ENCODE results near the gene RABEP1.

Gene RABEP1

DNA sequence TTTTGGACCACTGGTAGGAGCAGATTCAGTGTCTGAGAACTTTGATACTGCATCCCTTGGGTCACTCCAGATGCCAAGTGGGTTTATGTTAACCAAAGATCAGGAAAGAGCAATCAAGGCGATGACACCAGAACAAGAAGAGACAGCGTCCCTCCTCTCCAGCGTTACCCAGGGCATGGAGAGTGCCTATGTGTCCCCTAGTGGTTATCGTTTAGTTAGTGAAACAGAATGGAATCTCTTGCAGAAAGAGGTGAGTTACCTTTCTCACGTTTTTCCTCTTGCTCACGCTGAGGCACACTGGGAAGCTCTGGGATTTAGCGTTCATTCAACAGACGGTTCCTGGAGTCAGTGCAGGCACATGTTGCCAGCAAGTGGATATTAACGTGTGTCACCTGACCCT is 79.3 kb downstream of the RABEP1 start:
- no peak for DNase-seq (ENCODE audit: low read depth, low spot score)

DNA sequence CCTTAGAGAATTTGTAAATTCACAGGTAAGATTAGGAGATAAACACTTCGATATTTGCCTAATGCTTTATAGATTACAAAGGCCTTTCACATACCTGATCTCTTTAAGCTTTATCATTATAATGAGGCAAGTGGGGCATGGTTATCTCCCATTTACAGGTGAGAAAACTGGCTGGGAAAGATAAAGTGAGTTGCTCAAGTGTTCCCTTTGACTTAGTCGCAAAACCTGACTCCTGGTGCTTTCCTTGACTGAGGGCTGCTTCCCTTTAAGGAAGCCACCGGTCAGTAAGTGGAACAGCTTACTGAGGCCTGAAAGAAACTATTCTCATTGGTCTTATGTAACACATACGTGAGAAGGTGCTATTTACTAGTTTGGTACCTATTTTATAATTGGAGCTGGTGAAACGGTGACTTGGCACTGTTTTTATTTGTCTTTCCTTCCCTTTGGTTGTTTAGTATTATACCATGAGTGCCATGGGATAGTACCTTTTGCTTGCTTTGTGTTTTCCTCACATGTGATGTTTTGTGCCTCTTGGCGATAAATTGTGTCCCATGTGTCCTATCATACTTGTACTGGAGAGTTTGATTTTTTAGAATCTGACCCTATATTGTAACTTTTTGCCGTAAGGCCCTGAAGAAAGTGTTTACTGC is 80.2 kb downstream of the RABEP1 start:
- DNase-seq (ENCODE audit: low read depth, low spot score) = no peak

DNA sequence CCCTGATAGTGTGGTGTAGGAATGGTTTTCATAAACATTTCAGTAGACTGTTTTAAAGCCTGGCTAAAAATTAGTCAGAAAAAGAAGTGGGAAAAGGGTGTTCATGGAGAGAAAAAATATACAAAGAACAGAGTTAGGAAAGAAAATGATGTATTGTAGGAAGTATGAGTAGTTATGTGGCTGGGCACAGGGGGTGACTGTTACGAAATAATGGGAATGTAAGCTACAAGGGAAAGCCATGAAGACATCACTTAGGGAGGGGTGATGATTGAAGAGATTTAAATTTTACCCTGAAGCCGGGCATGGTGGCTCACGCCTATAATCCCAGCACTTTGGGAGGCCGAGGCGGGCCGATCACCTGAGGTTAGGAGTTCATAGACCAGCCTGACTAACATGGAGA is 82.1 kb downstream of the RABEP1 start:
- no peak for DNase-seq (ENCODE audit: low read depth, low spot score)

DNA sequence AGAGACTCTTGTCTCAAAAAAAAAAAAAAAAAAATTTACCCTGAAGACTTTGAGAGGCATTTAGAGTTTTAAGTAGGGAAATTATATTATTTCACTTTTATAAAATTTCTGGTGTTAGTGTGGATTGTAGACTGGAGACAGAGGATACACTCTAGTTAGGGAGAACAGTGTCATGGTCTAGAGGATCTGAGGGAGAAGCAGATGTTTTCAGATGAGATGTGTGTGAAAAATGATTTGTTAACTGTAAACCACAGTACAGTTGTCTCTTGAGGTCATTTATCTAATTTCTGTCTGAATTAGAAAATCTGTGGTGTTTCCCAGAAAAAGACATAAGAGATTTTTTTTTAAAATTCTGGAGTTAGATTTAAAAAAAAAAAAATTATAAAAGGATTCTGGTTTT is 82.6 kb downstream of the RABEP1 start:
- DNase-seq (ENCODE audit: low read depth, low spot score) = no peak

DNA sequence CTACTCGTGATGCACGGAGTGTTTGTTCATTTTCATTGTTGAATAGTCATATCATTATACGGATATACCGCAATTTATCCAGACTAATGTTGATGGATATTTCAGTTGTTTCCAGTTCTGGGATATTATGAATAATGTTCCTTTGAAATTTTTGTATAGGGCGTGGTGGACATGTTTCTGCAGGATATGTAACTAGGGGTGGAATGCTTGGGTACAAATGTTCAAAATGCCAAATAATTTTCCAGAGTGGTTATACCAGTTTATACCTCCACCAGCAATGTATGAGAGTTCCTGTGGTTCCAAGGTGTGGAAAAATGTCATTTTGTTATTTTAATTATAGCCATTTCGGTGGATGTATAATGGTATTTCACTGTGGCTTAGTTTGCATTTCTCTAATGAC is 83.7 kb downstream of the RABEP1 start:
- DNase-seq (ENCODE audit: low read depth, low spot score) = no peak

DNA sequence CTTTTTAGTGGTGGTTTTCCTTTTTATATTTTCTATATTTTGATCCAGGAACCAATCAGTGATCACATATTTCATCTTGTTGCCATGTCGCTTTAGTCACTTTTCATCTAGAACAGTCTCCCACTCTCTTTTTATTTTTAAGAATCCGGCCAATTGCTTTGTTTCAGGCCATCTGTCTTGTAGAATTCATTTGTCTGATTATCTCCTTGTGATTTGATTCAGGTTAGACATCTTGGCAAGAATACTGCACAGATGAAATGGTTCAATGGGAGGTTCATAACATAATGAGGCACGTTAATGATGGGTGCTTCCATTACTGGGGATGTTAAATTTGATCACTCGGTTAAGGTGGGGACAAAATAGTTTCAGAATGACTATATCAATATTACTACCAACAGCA is 88.3 kb downstream of the RABEP1 start:
- DNase-seq (ENCODE audit: low read depth, low spot score) = no peak

DNA sequence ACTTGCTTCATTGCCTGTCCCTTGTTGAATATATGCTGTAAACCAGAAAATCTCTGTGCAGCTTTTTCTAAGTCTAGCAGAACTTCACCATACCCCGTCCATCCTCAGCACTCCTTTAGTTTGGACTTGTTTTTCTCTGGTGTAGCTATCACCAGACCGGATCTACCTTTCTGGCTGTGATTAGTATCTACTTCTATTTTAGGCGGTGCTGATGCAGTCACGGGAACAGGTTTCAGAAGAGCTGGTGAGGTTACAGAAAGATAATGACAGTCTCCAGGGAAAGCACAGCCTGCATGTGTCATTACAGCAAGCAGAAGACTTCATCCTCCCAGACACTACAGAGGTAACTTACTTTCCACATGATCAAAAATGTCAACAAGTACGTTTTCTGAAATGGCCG is 91.0 kb downstream of the RABEP1 start:
- DNase-seq (ENCODE audit: low read depth, low spot score) = no peak

DNA sequence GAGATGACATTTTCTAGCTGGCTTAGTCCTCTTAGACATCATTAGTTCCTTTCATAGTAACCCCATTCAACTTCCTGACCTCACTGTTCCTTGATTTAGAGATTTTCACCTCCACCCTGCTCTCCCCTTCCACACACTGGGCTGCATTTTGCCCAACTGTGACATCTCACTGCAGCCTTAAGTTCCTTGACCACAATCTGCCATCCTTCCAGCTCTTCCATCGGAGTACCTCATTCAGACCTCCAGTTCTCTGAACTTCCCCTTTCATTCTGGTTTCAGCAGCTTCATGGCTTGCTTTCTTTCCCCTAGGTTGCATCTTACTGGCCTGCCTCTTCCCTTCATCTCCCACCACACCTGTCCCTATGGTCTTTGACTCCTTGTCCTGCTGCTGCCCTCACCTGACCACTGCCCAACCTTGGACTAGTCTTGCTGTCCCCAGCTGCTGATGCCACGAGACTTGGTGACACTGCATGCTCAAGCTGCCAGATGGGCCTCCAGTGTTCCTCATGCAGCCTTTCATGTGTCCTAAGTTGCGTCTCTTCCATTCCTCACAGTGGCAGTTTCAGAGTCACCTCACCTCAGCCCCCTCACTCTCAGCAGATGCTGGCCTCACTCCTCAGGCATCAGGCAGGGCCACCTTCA is 96.6 kb downstream of the RABEP1 start:
- no peak for DNase-seq (ENCODE audit: low read depth, low spot score)

DNA sequence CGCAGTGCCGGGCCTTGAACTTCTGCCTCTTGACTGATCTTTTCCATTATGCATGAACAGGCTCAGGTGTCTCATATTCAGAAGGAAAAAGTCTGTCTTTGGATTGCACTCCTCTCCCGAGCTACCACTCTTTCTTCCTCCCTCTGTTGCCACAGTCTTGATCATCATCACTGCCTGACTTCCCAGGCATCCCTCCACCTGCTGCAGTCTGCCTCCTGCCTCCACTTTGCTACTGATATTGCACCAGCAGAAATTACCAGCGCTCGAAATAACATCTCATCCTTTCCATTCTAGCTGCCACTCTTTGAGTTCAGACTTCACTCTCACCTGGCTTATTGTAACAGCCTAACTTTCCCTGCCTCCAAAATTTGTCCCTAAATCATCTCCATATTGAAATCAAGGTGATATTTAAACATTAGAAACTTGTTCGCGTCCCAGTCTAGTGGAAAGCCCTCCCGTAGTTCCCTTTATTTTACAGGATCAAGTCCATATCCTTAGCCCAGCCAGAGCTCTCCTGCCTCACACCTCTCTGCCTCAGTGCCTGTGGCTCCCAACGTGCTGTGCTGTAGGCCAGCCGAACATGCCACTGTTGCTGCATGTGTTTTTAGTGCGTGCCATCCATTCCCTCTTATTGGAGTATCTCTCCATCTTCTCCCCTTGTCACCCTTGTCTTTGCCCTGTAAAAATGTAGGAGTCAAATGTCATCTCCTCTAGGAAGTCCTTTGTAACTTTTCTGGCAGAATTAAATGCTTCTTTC is 97.4 kb downstream of the RABEP1 start:
- no peak for DNase-seq (ENCODE audit: low read depth, low spot score)

DNA sequence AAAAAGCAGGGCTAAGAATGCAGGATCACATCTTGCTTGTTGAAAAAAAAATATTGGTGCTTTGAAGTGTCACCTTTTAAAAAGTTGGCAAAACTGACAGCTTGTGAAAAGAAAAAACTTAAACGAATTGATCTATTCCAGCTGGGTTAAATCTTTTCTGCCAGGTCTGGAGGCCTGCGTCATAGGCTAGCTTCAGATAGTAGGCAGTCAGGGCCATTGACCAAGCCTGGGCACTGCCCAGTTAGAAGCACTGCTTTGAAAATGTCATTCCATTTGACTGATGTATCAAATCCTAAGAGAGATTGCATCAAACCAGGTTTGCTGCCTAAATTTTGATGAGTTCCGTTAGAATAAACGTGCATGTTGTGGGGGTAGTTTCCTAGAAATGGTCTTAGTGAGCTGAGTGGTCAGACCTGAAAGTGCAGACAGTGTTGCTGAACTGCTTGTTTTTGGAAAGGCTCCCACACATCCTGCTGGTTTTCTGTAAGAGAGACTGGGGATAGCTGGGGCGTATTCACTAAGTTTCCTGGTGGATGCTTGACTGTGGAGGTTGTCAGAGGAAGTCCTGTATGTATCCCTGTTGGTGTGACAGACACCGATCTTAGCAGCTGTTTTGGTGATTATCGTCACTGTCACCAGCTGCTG is 98.5 kb downstream of the RABEP1 start:
- DNase-seq (ENCODE audit: low read depth, low spot score) = no peak

DNA sequence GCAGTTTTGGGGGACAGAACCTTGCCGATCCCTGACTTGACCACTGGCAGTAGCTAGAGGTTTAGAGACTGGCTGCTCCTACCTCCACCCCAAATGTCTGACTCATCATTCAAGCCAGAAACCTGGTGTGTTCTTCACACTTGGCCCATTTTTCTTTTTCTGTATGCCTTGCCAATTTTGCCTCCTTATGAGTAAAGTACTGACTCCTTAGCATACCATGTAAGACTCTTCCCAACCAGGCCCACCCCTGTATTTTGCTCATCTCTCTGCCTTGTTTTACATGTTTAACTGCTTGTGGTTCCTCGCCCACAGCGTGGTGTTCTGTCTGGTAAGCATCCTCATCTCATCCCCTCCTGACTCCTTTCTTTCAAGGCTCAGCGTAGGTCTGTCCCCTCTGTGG is 99.5 kb downstream of the RABEP1 start:
- DNase-seq (ENCODE audit: low read depth, low spot score) = no peak

DNA sequence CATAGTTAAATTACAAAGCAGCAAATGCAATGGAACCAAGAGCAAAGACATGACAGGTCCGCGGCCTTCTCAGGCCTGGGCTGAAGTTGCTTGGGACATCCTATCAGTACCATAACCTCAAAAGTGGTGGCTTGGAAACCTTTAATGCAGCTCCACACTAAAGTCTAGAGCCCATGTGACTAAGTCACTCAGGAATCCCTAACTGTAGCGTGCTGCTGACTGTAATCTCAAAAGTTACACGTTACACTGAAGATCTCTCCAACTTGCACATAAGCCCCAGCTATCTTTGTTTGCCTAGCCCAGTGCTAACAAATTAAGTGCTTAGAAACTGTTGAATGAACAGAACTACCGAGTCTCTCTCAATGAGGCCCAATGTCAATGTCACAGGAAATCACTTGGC is 109.6 kb downstream of the RABEP1 start:
- no peak for DNase-seq (ENCODE audit: low read depth, low spot score)

DNA sequence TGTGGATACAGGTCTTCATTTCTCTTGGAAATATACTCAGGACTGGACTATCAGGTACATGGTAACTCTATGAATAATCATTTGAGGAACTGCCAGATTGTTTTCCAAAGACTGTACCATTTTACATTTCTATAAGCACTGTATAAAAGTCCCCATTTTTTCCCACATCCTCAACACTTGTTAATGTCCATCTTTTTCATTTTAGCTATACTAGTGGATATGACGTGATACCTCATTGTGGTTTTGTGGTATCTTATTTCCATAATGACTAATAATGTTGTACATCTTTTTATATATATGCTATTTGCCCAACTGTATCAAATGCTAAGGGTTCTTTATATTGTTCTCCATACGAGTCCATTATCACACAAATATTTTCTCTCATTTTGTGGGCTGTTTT is 114.5 kb downstream of the RABEP1 start:
- DNase-seq (ENCODE audit: low read depth, low spot score) = no peak

DNA sequence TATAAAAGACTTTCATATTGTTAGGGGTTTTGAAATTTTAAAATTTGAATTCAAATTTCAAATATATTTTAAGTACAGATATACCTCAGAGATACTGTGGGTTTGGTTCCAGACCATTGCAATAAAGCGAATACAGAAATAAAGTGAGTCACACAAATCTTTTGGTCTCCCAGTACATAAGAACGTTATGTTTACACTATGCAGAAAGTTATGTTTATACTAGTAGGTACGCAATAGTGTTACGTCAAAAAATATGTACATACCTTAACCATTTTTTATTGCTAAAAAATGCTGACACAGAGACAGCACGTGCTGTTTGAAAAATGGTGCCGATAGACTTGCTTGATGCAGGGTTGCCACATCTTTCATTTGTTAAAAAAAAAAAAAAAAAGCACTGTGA is 117.7 kb downstream of the RABEP1 start:
- no peak for DNase-seq (ENCODE audit: low read depth, low spot score)

DNA sequence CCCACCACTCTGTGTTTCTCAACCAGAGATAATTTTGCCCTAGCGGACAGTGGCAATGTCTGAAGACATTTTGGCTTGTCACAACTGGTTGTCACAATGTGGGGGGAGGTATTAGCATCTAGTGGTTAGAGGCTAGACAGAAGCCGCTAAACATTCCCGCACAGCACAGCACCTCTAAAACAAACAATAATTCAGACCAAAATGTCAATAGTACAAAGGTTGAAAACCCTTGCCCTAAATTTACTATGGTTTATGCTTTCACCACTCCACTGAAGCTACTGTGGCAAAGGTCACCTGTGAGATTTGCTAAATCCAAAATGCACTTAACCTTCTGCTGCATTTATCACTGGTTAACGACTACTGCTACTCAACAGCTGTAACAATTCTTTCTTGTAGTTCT is 123.3 kb downstream of the RABEP1 start:
- DNase-seq (ENCODE audit: low read depth, low spot score) = no peak

DNA sequence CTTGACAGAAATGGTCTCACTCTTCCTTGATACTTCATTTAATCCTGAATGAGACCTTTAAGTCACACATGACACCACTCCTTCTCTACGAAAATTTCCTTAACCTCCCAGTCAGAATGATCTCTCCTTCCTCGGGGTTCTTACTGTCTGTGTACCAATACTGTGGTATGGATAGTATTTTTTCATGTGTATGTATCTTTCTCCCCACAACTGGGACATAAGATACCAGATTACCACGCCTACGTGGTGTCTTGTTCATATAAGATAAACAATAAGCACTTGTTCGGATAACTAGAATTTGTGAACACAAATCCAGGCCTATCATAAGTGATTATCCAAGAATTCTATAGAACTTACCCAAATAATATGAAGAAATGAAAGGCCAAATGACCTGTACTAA is 126.1 kb downstream of the RABEP1 start:
- DNase-seq (ENCODE audit: low read depth, low spot score) = no peak

DNA sequence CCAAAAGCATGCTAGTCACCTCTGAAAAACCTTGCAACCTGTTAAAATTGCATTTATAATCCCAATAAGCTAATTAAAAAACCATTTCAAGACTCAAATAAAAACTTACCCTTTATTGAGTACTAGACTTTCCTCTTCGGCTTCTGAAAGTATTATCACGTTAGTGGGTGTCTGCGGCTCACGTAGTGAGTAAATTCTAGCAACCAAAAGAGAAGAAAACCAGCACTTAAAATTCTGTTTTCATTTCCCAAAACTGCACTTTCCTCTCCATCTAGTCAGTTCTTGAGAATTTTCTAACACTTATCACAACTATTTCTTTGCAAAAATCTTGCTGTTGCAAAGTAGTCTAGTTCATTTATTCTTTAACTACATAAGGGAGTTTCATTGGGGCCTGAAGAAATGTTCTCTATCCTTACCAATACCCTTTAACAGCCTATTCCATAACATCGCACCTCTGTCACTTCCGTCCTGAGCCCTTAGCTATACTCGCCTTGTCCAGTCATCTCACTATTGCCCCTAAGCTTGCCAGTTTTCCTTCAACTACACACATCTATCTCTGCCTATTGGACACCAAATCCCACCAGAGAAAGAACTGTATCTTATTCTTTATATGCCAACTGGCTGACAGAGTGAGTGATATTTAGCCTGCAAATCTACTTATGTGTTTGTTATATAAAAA is 128.6 kb downstream of the RABEP1 start:
- no peak for DNase-seq (ENCODE audit: low read depth, low spot score)

DNA sequence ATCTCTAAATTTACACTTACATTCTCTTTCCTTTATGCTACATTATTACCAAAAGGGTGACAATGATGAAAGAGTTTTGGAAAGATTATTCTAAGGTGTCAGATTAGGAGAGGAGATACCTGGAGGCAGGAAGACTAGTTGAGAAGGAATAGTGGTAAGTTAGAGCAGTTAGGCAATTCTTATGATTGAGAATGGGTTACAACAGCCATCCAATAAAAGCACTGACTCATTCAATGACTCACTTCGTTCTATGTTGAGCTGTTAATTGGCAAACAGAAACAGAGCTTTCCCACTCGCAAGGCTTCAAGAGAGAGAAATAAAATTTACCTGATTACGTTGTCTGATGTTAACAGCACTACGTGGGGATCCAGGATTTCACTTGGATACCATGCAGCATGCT is 131.6 kb downstream of the RABEP1 start:
- DNase-seq (ENCODE audit: low read depth, low spot score) = no peak

DNA sequence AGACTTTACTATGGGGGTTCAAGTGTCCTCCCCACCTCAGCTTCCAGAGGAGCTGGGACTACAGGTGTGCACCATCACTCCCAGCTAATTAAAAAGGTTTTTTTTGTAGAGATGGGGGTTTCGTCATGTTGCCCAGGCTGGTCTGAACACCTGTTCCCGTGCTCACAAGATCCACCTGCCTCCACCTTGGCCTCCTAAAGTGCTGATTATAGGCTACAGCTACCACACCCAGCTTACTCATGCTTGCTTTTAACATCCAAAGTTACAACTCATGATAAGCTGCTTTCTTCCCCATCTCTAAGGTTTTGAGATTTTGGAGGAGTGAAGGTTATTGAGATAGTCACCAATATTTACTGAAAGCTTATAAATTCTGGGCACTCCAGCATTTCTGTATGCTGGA is 134.8 kb downstream of the RABEP1 start:
- DNase-seq (ENCODE audit: low read depth, low spot score) = no peak

DNA sequence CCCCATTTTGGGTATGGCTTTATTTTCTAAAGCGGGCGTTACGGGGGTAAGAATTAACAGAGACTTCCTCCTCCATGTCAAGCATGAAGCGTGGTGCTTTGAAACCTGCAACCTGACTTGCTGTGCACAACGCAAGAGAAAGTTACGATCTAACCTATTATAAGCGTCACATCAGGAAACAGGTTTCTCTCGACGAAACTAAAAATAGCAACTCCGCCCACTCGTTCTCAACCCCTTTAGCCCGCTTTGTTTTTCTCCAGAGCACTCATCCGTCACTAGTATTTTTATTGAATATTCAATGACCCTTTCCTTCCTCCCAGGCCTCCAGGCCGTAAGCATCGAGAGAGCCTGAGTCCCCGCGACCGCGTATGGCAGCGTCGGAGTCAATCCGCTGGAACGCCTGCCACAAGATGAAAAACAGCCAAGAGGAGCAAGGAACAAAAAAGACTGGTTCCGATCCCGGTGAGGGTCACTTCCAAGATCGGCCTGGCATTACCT is 136.8 kb downstream of the RABEP1 start:
- DNase-seq (ENCODE audit: low read depth, low spot score) = peak; percentile 60

DNA sequence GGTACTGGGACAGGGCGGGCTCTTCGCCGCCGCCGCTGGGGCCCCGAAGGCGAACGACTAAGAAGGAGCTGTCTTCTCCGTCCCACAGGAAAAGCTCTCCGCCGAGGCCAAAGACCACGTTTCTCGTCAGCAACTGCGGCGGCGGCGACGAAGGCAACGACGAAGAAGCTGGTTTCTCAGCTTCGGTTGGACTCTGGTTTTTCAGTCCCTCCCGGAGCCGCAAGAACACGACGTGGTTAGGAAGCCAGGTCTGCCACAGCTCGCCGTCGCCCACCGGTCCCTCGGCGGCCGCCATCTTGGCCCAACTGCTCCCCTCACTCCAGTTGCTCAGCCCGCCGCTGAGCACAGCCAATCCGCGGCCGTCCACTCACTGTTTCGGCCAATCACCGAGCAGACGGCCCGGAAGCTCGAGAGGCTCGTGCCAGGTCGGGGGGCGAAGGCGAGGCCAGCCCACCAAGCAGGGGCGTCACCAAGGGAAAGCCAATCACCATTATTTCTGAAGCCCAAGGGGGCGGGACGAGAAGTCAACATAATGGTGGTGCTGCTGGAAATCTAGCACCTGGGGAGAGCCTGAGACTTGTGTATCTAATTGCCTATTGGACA is 137.4 kb downstream of the RABEP1 start, which contains the start of gene NUP88:
Gene NUP88, minus strand, starts transcription at position 307 of the 603 bp plus-strand sequence. Its CDS starts 12 bp downstream, at position 295.
- DNase-seq (ENCODE audit: low read depth, low spot score) = peak; percentile 97

Data from activated naive CD8-positive, alpha-beta T cell treated with anti-CD3 and anti-CD28 coated beads, Interleukin-2, amount 50 U/mL, for 16 hours (primary cell).